ENCODE results near the gene SPHK2. TPM values are rescaled to one million over a fixed set of nuclear protein-coding genes. Genes with fewer than 3 reads are reported as not detected.

SPHK2 gene
- total RNA-seq, 2 donors from 2014 or later: 6.2 to 8.0 TPM

GRCh38 chr19:48613024-48613851 is 6.1 kb upstream of the SPHK2 start:
- Histone ChIP-seq H3K9me3 (no peaks in the 10 kb centered on the region), H3K27ac (peak overlapping the region in 1 of 2 donors; percentile 14), H3K4me1 (peaks cover 0 to 45% of the 10 kb centered on the region in 2 donors), H3K4me3 (no peak overlapping the region), H3K27me3 (no peaks in the 10 kb centered on the region), H3K36me3 (peaks cover 28% of the 10 kb centered on the region)
- no peak for DNase-seq (ENCODE audit: low spot score)
- no peak for TF ChIP-seq CTCF (IDR thresholded peaks at IDR 0.05)

DNA sequence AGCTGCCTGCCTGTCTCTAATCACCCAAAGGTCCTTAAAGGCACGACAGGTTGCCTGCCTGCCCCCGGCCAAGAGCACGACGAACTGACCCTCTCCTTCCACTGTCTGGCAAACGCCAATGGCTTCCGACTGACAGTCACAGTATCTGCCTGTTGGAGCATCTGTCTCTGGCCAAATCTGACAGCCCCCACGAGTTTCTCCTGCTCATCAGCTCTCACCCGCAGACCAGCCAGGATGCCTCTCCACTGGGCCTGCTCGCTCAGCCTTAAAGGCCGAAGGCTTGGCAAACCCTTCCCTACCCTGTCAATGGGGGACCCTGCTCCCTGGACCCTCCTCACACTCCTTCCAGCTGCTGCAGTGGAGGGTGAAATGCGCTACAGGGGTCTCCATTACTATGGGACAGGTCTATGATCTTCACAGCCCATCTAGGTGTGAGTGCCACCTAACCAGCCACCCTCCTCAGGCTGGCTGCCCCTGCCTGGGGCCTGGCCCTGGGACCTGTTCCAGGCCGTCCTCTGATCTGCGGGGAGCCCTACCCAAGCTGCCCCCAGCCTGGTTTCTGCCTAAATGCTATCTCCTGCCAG is 5.4 kb upstream of the SPHK2 start:
- TF ChIP-seq CTCF (IDR thresholded peaks at IDR 0.05): no peak
- Histone ChIP-seq H3K36me3 (peaks cover 28% of the 10 kb centered on the region), H3K27ac (peak overlapping the region in 1 of 2 donors; percentile 14)

GRCh38 chr19:48614436-48615230 is 4.7 kb upstream of the SPHK2 start, which contains the start of gene FAM83E:
Gene FAM83E (minus strand): TSS chr19:48615076. CDS start chr19:48613372, 1,704 bp downstream.
- DNase-seq (ENCODE audit: low spot score): no peak
- H3K9me3 ChIP-seq: no peaks in the 10 kb centered on the region
- no peak within 1 kb of the TSS for H3K4me3 ChIP-seq
- no peaks in the 10 kb centered on the region for H3K27me3 ChIP-seq
- no peak for TF ChIP-seq CTCF (IDR thresholded peaks at IDR 0.05)
- H3K27ac ChIP-seq: peak within 1 kb of the TSS in 1 of 2 donors; percentile 14
- H3K36me3 ChIP-seq: peaks cover 28% of the 10 kb centered on the region
- H3K4me1 ChIP-seq: peaks cover 0 to 50% of the 10 kb centered on the region in 2 donors

More for the DNA sequence above, 5.4 kb upstream of the SPHK2 start:
- Histone ChIP-seq H3K27me3 (no peaks in the 10 kb centered on the region), H3K4me3 (no peak overlapping the region), H3K4me1 (peaks cover 0 to 48% of the 10 kb centered on the region in 2 donors), H3K9me3 (no peaks in the 10 kb centered on the region)
- no peak for DNase-seq (ENCODE audit: low spot score)

GRCh38 chr19:48615231-48616040 is 3.9 kb upstream of the SPHK2 start:
- Histone ChIP-seq H3K4me3 (no peak overlapping the region), H3K27me3 (no peaks in the 10 kb centered on the region), H3K27ac (no peak overlapping the region), H3K4me1 (peaks cover 0 to 57% of the 10 kb centered on the region in 2 donors), H3K36me3 (peaks cover 28% of the 10 kb centered on the region), H3K9me3 (no peaks in the 10 kb centered on the region)
- no peak for TF ChIP-seq CTCF (IDR thresholded peaks at IDR 0.05)
- DNase-seq (ENCODE audit: low spot score): no peak

- no peak for TF ChIP-seq CTCF (IDR thresholded peaks at IDR 0.05)
- Histone ChIP-seq H3K4me3 (no peak overlapping the region), H3K4me1 (peaks cover 0 to 57% of the 10 kb centered on the region in 2 donors), H3K36me3 (peaks cover 28% of the 10 kb centered on the region), H3K27me3 (no peaks in the 10 kb centered on the region), H3K27ac (no peak overlapping the region), H3K9me3 (no peaks in the 10 kb centered on the region)
- no peak for DNase-seq (ENCODE audit: low spot score)
Observed at GRCh38 chr19:48616041-48616436, 3.3 kb upstream of the SPHK2 start.

Data from right atrium auricular region (tissue), 2 donors.